MM.1S (cell line): ENCODE measurements around the gene TLR5.

Source experiments
- CTCF ChIP-seq: fragments of 300-600 bp; sonication (generic); IDR thresholded peaks from 2 replicates; pipeline ENCODE4 v1.5.1; 2016; ENCODE audit warnings: antibody characterized with exemption, low read length, mixed read lengths
- EZH2 ChIP-seq: fragments of 300-600 bp; sonication (generic); optimal IDR thresholded peaks from 2 replicates; pipeline ENCODE3; 2017; ENCODE audit warnings: low read depth, mild to moderate bottlenecking, antibody characterized with exemption, low read length, mixed read lengths
- EZH2phosphoT487 ChIP-seq: fragments of 300-600 bp; sonication (generic); IDR thresholded peaks from 2 replicates; pipeline ENCODE4 v1.6.1; 2018; ENCODE audit warnings: antibody characterized with exemption, low read length

- TF ChIP-seq CTCF = no peak
- no peak for TF ChIP-seq EZH2phosphoT487
- TF ChIP-seq EZH2 = no peak
Measured at GRCh38 chr1:223068900-223069665, 74.0 kb downstream of the TLR5 start.
